A549 (cell line): ENCODE measurements around the gene NRXN3. TPM values are rescaled to one million over a fixed set of nuclear protein-coding genes. Genes with fewer than 3 reads are reported as not detected.

Experiments
- ATAC-seq, 2 experiments: fragments of 200-7000 bp in 1 of 2; fragments of >200 bp in 1 of 2; cut with Nextera tagmentation in 1 of 2; cut with Tn5 transposase in 1 of 2; 3 replicates each; pipeline versions ENCODE4 v1.8.0 to v1.9.1; 2018 to 2020; ENCODE audit warnings: mild to moderate bottlenecking in 1 of 2, moderate library complexity in 1 of 2
- CTCF ChIA-PET: fragments of 300-600 bp; sonication (Branson Sonifier 250); formaldehyde crosslinking; extraction: SDS; loops from one replicate; lab custom pipeline; 2021; ENCODE audit warnings: antibody characterized with exemption, inconsistent platforms; lab: Yijun Ruan, JAX
- POLR2A ChIA-PET: fragments of 350-600 bp; formaldehyde crosslinking; extraction: SDS; loops from one replicate; lab custom pipeline; 2021; ENCODE audit warnings: antibody characterized with exemption, inconsistent platforms; lab: Yijun Ruan, JAX
- DNase-seq, 2 experiments: peaks; one replicate each; pipeline versions ENCODE4 v3.0.0 to v3.0.0-alpha.2; 2011 to 2016; ENCODE audit warnings: low read depth in 1 of 2, low spot score in 1 of 2
- FAIRE-seq: peaks from 2 replicates; lab custom pipeline; 2011; peaks lifted over from hg19 to GRCh38; lab: Jason Lieb, UNC
- H3K27ac ChIP-seq, 2 experiments: fragments of >200 bp; sonication (Bioruptor Twin); formaldehyde crosslinking; 3 replicates each; pipeline ENCODE4 v1.5.1; 2016 to 2017
- H3K4me1 ChIP-seq: fragments of >200 bp; sonication (Bioruptor Twin); formaldehyde crosslinking; 3 replicates; pipeline ENCODE4 v1.6.1; 2016
- H3K4me2 ChIP-seq: fragments of >200 bp; sonication (Bioruptor Twin); formaldehyde crosslinking; 3 replicates; pipeline ENCODE4 v1.6.1; 2016
- H3K4me3 ChIP-seq: fragments of >200 bp; sonication (Bioruptor Twin); formaldehyde crosslinking; 3 replicates; pipeline ENCODE4 v1.5.1; 2016
- H3K9me3 ChIP-seq: fragments of >200 bp; sonication (Bioruptor Twin); formaldehyde crosslinking; 3 replicates; pipeline ENCODE4 v1.6.1; 2016
- E2F6 ChIP-seq: IDR thresholded peaks from 2 replicates; pipeline ENCODE4 v1.6.1; 2012; ENCODE audit warnings: low read depth, borderline replicate concordance
- EHF ChIP-seq: fragments of 250-450 bp; sonication (Bioruptor Pico); IDR thresholded peaks from 2 replicates; pipeline ENCODE4 v1.5.0; 2020; ENCODE audit warnings: mild to moderate bottlenecking
- ELK1 ChIP-seq: fragments of 150-350 bp; IDR thresholded peaks from 2 replicates; pipeline ENCODE4 v1.6.1; 2014; ENCODE audit warnings: low read depth, mild to moderate bottlenecking, low read length
- ESRRA ChIP-seq: fragments of 150-350 bp; IDR thresholded peaks from 2 replicates; pipeline ENCODE4 v1.6.1; 2014; ENCODE audit warnings: mild to moderate bottlenecking, low read length, borderline replicate concordance
- FOSL2 ChIP-seq, 2 experiments: fragments of 450-650 bp in 1 of 2; fragments of >200 bp in 1 of 2; sonication (Bioruptor Twin) in 1 of 2; formaldehyde crosslinking; IDR thresholded peaks; 2 replicates each; pipeline versions ENCODE4 v1.5.0 to v1.6.1; 2016 to 2020; ENCODE audit warnings: mild to moderate bottlenecking in 1 of 2, moderate library complexity in 1 of 2
- FOXS1 ChIP-seq: fragments of 250-450 bp; sonication (Bioruptor Pico); IDR thresholded peaks from 2 replicates; pipeline ENCODE4 v1.5.0; 2020; ENCODE audit warnings: mild to moderate bottlenecking, moderate library complexity
- HES2 ChIP-seq: fragments of >200 bp; sonication (Bioruptor Twin); formaldehyde crosslinking; IDR thresholded peaks from 2 replicates; pipeline ENCODE4 v1.6.1; 2016
- HEYL ChIP-seq: fragments of 250-450 bp; sonication (Bioruptor Pico); IDR thresholded peaks from 2 replicates; pipeline ENCODE4 v1.8.0; 2021; ENCODE audit warnings: mild to moderate bottlenecking, moderate library complexity
- HOXB5 ChIP-seq: fragments of 250-450 bp; sonication (Bioruptor Pico); IDR thresholded peaks from 2 replicates; pipeline ENCODE4 v1.5.0; 2020; ENCODE audit warnings: mild to moderate bottlenecking, moderate library complexity
- MAX ChIP-seq: IDR thresholded peaks from 2 replicates; pipeline ENCODE4 v1.6.1; 2012
- MAZ ChIP-seq: fragments of 150-350 bp; IDR thresholded peaks from 2 replicates; pipeline ENCODE4 v1.6.1; 2014; ENCODE audit warnings: antibody characterized with exemption, low read depth, low read length, borderline replicate concordance
- NFE2L2 ChIP-seq: fragments of 150-350 bp; conservative IDR thresholded peaks from 2 replicates; pipeline ENCODE4 v1.6.1; 2014; ENCODE audit warnings: low read length
- PHF8 ChIP-seq: fragments of 200-600 bp; sonication (generic); IDR thresholded peaks from 2 replicates; pipeline ENCODE4 v1.6.1; 2016; ENCODE audit warnings: low read depth, mild to moderate bottlenecking, antibody characterized with exemption, moderate library complexity, borderline replicate concordance
- POLR2A ChIP-seq: IDR thresholded peaks from 2 replicates; pipeline ENCODE4 v1.6.1; 2012; ENCODE audit warnings: mild to moderate bottlenecking, low read length
- RARB ChIP-seq: fragments of 250-450 bp; sonication (Bioruptor Pico); IDR thresholded peaks from 2 replicates; pipeline ENCODE4 v1.8.0; 2021; ENCODE audit warnings: mild to moderate bottlenecking, moderate library complexity
- REST ChIP-seq: fragments of 200-600 bp; sonication (generic); IDR thresholded peaks from 2 replicates; pipeline ENCODE4 v1.6.1; 2016; ENCODE audit warnings: antibody characterized with exemption, mild to moderate bottlenecking, moderate library complexity
- ZFP36 ChIP-seq: fragments of 450-650 bp; IDR thresholded peaks from 2 replicates; pipeline ENCODE4 v1.6.1; 2014; ENCODE audit warnings: borderline replicate concordance; ENCODE audit not compliant: partially characterized antibody
- ZNF302 ChIP-seq: fragments of 250-450 bp; sonication (Bioruptor Pico); IDR thresholded peaks from 2 replicates; pipeline ENCODE4 v1.9.0; 2021; ENCODE audit warnings: inconsistent platforms, mild to moderate bottlenecking, moderate library complexity
- WGBS: methylation state at CpG from one replicate; pipeline ENCODE4 v1.1.6; 2017; ENCODE audit errors: missing lambda C conversion rate; 5-methylcytosine and 5-hydroxymethylcytosine counted together
- polyA plus RNA-seq, 4 experiments: library from polyadenylated mRNA; depleted of rRNA in 3 of 4; stranded (reverse); fragments of >200 nt; fragmentation: RNase III in 1 of 4; extraction: RNeasy Plus Mini Kit Qiagen cat#74134 plus additional on column Dnase treatment in 1 of 4; gene quantifications; 2 replicates in 3 of 4; 3 replicates in 1 of 4; pipeline ENCODE4 v1.2.3, GENCODE V29; 2011 to 2017

The NRXN3 gene
- polyA plus RNA-seq, 2 of the 4 experiments (the other 2 are of a cell fraction), result 0.62 to 2.3 TPM

- no peak for TF ChIP-seq ELK1
Observed at GRCh38 chr14:78872837-78873236, 702.7 kb downstream of the NRXN3 start (continued).

- 0% methylated on average over 2 of the region's 2 CpGs for WGBS
- CTCF ChIA-PET, result interaction anchor here (0.6 kb wide), 1 partner anchor 86 kb away, joined by 3 read pairs; no protein-coding TSS in a partner anchor
- H3K27ac ChIP-seq, result no peak overlapping the region
- FAIRE-seq (no peak), ATAC-seq (no peak), DNase-seq (no peak)
- no peak overlapping the region for H3K4me2 ChIP-seq
- H3K4me3 ChIP-seq, result no peak overlapping the region
- H3K4me1 ChIP-seq, result no peaks in the 10 kb centered on the region
- no peaks in the 10 kb centered on the region for H3K9me3 ChIP-seq
- no peak for TF ChIP-seq ZNF302 (CRISPR knock-in tag)
- no peak for TF ChIP-seq NFE2L2
- no peak for TF ChIP-seq ESRRA
- TF ChIP-seq PHF8, result no peak
- no peak for TF ChIP-seq E2F6
- TF ChIP-seq HEYL, result no peak
- no peak for TF ChIP-seq EHF (CRISPR knock-in tag)
- TF ChIP-seq HES2, result no peak
- POLR2A ChIA-PET, result no interaction called here
Observed at GRCh38 chr14:78873581-78873980, 703.4 kb downstream of the NRXN3 start.

- no peak overlapping the region for H3K4me3 ChIP-seq
- TF ChIP-seq RARB (CRISPR knock-in tag) (no peak), POLR2A (no peak), HOXB5 (no peak), FOXS1 (CRISPR knock-in tag) (no peak), ZFP36 (no peak), MAX (no peak), FOSL2 (IDR thresholded peaks at IDR 0.05) (no peak), FOSL2 (CRISPR knock-in tag; IDR thresholded peaks at IDR 0.05) (no peak), NFE2L2 (no peak), REST (no peak), HEYL (no peak), MAZ (no peak)
- H3K4me2 ChIP-seq, result no peak overlapping the region
- FAIRE-seq (no peak), ATAC-seq (no peak), DNase-seq (no peak)
- WGBS, result 2% methylated on average over 2 of the region's 2 CpGs
- no peak overlapping the region for H3K27ac ChIP-seq
- no peaks in the 10 kb centered on the region for H3K4me1 ChIP-seq
- ChIA-PET POLR2A (no interaction called here), CTCF (no interaction called here)
- H3K9me3 ChIP-seq, result no peaks in the 10 kb centered on the region
Observed at GRCh38 chr14:78875049-78875448, 704.9 kb downstream of the NRXN3 start.
